GM23338 (cell line): ENCODE measurements around the gene MSRB1. TPM values are rescaled to one million over a fixed set of nuclear protein-coding genes. Genes with fewer than 3 reads are reported as not detected.

Experiments
- ATAC-seq: fragments of 200-7000 bp; cut with Tn5 transposase; 3 replicates; pipeline ENCODE4 v1.9.1; 2020
- DNase-seq: peaks from one replicate; pipeline ENCODE4 v3.0.0-alpha.2; 2015; ENCODE audit warnings: low spot score
- H2AFZ ChIP-seq: fragments of 200-600 bp; sonication (generic); 2 replicates; pipeline ENCODE4 v1.8.0; 2016; ENCODE audit warnings: antibody characterized with exemption, mild to moderate bottlenecking, moderate library complexity
- H3F3A ChIP-seq: fragments of 200-600 bp; sonication (generic); replicated peaks from 2 replicates; pipeline ENCODE4 v1.8.0; 2017; ENCODE audit warnings: antibody characterized with exemption, mixed run types, low read depth
- H3K27ac ChIP-seq: fragments of 200-600 bp; sonication (generic); 2 replicates; pipeline ENCODE4 v1.6.1; 2016; ENCODE audit warnings: low read depth
- H3K27me3 ChIP-seq: fragments of 200-600 bp; sonication (generic); 2 replicates; pipeline ENCODE4 v1.8.0; 2016; ENCODE audit warnings: mild to moderate bottlenecking, mixed run types, moderate library complexity; ENCODE audit not compliant: insufficient read depth
- H3K36me3 ChIP-seq: fragments of 200-600 bp; sonication (generic); 2 replicates; pipeline ENCODE4 v1.8.0; 2016; ENCODE audit warnings: mild to moderate bottlenecking; ENCODE audit not compliant: insufficient read depth
- H3K4me1 ChIP-seq: fragments of 200-600 bp; sonication (generic); 2 replicates; pipeline ENCODE4 v1.8.0; 2016; ENCODE audit warnings: mild to moderate bottlenecking, moderate library complexity; ENCODE audit not compliant: insufficient read depth
- H3K4me2 ChIP-seq: fragments of 200-600 bp; sonication (generic); 2 replicates; pipeline ENCODE4 v1.7.1; 2017; ENCODE audit warnings: mixed run types
- H3K4me3 ChIP-seq: fragments of 200-600 bp; sonication (generic); 2 replicates; pipeline ENCODE4 v1.6.1; 2016; ENCODE audit warnings: mixed run types
- H3K79me2 ChIP-seq: fragments of 200-600 bp; sonication (generic); replicated peaks from 2 replicates; pipeline ENCODE4 v1.8.0; 2017; ENCODE audit warnings: mild to moderate bottlenecking; ENCODE audit not compliant: insufficient read depth
- H3K9me2 ChIP-seq: fragments of 200-600 bp; sonication (generic); 2 replicates; pipeline ENCODE4 v1.8.0; 2017; ENCODE audit not compliant: insufficient read depth
- H4K20me1 ChIP-seq: fragments of 200-600 bp; sonication (generic); replicated peaks from 2 replicates; pipeline ENCODE4 v1.8.0; 2017; ENCODE audit warnings: mild to moderate bottlenecking; ENCODE audit not compliant: insufficient read depth
- H3K27ac Mint-ChIP-seq: 2 replicates; pipeline ENCODE4 v1.8.0; 2020; ENCODE audit warnings: inconsistent platforms, mild to moderate bottlenecking, moderate library complexity, mixed read lengths
- H3K27me3 Mint-ChIP-seq: 3 replicates; pipeline ENCODE4 v1.8.0; 2022; ENCODE audit warnings: low read depth, mild to moderate bottlenecking, moderate library complexity, mixed read lengths, inconsistent platforms; ENCODE audit not compliant: insufficient read depth, poor library complexity
- H3K36me3 Mint-ChIP-seq: 3 replicates; pipeline ENCODE4 v1.8.0; 2021; ENCODE audit warnings: low read depth, mild to moderate bottlenecking, inconsistent platforms, moderate library complexity, mixed read lengths
- H3K4me1 Mint-ChIP-seq: 3 replicates; pipeline ENCODE4 v1.8.0; 2020; ENCODE audit warnings: mild to moderate bottlenecking, inconsistent platforms, mixed read lengths
- H3K4me3 Mint-ChIP-seq: 3 replicates; pipeline ENCODE4 v1.8.0; 2021; ENCODE audit warnings: moderate library complexity, mild to moderate bottlenecking, inconsistent platforms, mixed read lengths
- H3K9me3 Mint-ChIP-seq: 3 replicates; pipeline ENCODE4 v1.8.0; 2020; ENCODE audit warnings: moderate library complexity, mild to moderate bottlenecking, inconsistent platforms, mixed read lengths
- CREB1 ChIP-seq: fragments of 250-450 bp; sonication (Bioruptor Pico); IDR thresholded peaks from 2 replicates; pipeline ENCODE4 v1.5.0; 2020; ENCODE audit warnings: low read depth, mild to moderate bottlenecking, moderate library complexity
- CTCF ChIP-seq, 2 experiments: fragments of 200-600 bp in 1 of 2; sonication (generic) in 1 of 2; conservative IDR thresholded peaks; 2 replicates each; pipeline versions ENCODE4 v1.5.1 to v1.6.1; 2016 to 2017; ENCODE audit warnings: antibody characterized with exemption in 2 of 2, low read depth in 2 of 2, mild to moderate bottlenecking in 2 of 2, moderate library complexity in 1 of 2
- ETS1 ChIP-seq: IDR thresholded peaks from 2 replicates; pipeline ENCODE4 v1.6.1; 2016; ENCODE audit warnings: antibody characterized with exemption
- EZH2phosphoT487 ChIP-seq: fragments of 200-600 bp; sonication (generic); IDR thresholded peaks from one replicate; pipeline ENCODE4 v1.8.1; 2018; ENCODE audit warnings: antibody characterized with exemption; ENCODE audit not compliant: unreplicated experiment
- JUNB ChIP-seq: IDR thresholded peaks from one replicate; pipeline ENCODE4 v1.6.1; 2016; ENCODE audit warnings: antibody characterized with exemption; ENCODE audit not compliant: unreplicated experiment
- NANOG ChIP-seq: IDR thresholded peaks from 2 replicates; pipeline ENCODE4 v1.6.1; 2016; ENCODE audit warnings: antibody characterized with exemption, borderline replicate concordance
- REST ChIP-seq: IDR thresholded peaks from one replicate; pipeline ENCODE4 v1.6.1; 2018; ENCODE audit warnings: antibody characterized with exemption; ENCODE audit not compliant: unreplicated experiment
- STAT1 ChIP-seq: IDR thresholded peaks from one replicate; pipeline ENCODE4 v1.6.1; 2016; ENCODE audit warnings: antibody characterized with exemption; ENCODE audit not compliant: unreplicated experiment
- ZNF114 ChIP-seq: fragments of 250-450 bp; sonication (Bioruptor Pico); IDR thresholded peaks from 2 replicates; pipeline ENCODE4 v1.5.0; 2020; ENCODE audit warnings: mild to moderate bottlenecking, moderate library complexity
- ZNF331 ChIP-seq: fragments of 250-450 bp; sonication (Bioruptor Pico); IDR thresholded peaks from 2 replicates; pipeline ENCODE4 v1.5.0; 2020; ENCODE audit warnings: low read depth, mild to moderate bottlenecking, moderate library complexity
- ZNF462 ChIP-seq: fragments of 250-450 bp; sonication (Bioruptor Pico); IDR thresholded peaks from 2 replicates; pipeline ENCODE4 v1.5.0; 2020; ENCODE audit warnings: mild to moderate bottlenecking, moderate library complexity
- polyA plus RNA-seq: library from polyadenylated mRNA; unstranded; fragments of >200 nt; fragmentation: Nextera tagmentation; extraction: Ambion mirVana; gene quantifications from 2 replicates; pipeline ENCODE4 v1.2.1, GENCODE V29; 2016
- total RNA-seq: library from RNA; depleted of rRNA; stranded (reverse); fragments of >200 nt; shearing (Covaris generic); gene quantifications from 2 replicates; pipeline ENCODE4 v1.2.3, GENCODE V29; 2014

MSRB1 gene
- total and polyA plus RNA-seq, 2 experiments from 2014 or later: 30.4 to 31.3 TPM

- Histone ChIP-seq H3K27me3 (peaks cover 15% of the 10 kb centered on the region), H3K79me2 (peaks cover 19% of the 10 kb centered on the region), H3K4me1 (peaks cover 18% of the 10 kb centered on the region), H3K4me2 (no peak overlapping the region), H3K36me3 (no peaks in the 10 kb centered on the region), H4K20me1 (no peaks in the 10 kb centered on the region; the same call in 1 of the 2 replicates), H3K9me2 (no peaks in the 10 kb centered on the region), H3K4me3 (no peak overlapping the region), H3F3A (peaks cover 13% of the 10 kb centered on the region; the same call in 1 of the 2 replicates), H3K27ac (no peak overlapping the region), H2AFZ (no peak overlapping the region)
- ATAC-seq (no peak), DNase-seq (no peak)
- H3K4me3 Mint-ChIP-seq: no peak overlapping the region
- peaks cover 31% of the 10 kb centered on the region for H3K27me3 Mint-ChIP-seq
- H3K27ac Mint-ChIP-seq: no peak overlapping the region
- H3K36me3 Mint-ChIP-seq: peaks cover 16% of the 10 kb centered on the region
- peaks cover 14% of the 10 kb centered on the region for H3K4me1 Mint-ChIP-seq
- TF ChIP-seq CREB1 (CRISPR knock-in tag) (no peak), REST (no peak), NANOG (no peak), JUNB (no peak), CTCF (conservative IDR thresholded peaks at IDR 0.05; ENCODE audit: low read depth in 2 of 2) (no peak), ETS1 (no peak), STAT1 (no peak), ZNF331 (CRISPR knock-in tag) (no peak), ZNF114 (no peak), EZH2phosphoT487 (no peak), ZNF462 (CRISPR knock-in tag) (no peak)
- peaks cover 3% of the 10 kb centered on the region; the same call in 1 of the 3 replicates for H3K9me3 Mint-ChIP-seq
These were observed 33.2 kb upstream of the MSRB1 start for GRCh38 chr16:1976216-1976520.
